Chondrocyte (in vitro differentiated cells): ENCODE results near the gene C13orf42. TPM values are rescaled to one million over a fixed set of nuclear protein-coding genes. Genes with fewer than 3 reads are reported as not detected.

Experiments
- DNase-seq: peaks from one replicate; pipeline ENCODE4 v3.0.0; 2021; ENCODE audit warnings: mixed read lengths, low spot score
- H3K27ac Mint-ChIP-seq: one replicate; pipeline ENCODE4 v1.8.0; 2021; ENCODE audit warnings: mild to moderate bottlenecking, moderate library complexity, mixed read lengths; ENCODE audit not compliant: unreplicated experiment
- H3K27me3 Mint-ChIP-seq: 2 replicates; pipeline ENCODE4 v1.8.0; 2021; ENCODE audit warnings: low read depth, mixed read lengths
- H3K36me3 Mint-ChIP-seq: 2 replicates; pipeline ENCODE4 v1.8.0; 2021; ENCODE audit warnings: low read depth, mixed read lengths
- H3K4me1 Mint-ChIP-seq: 2 replicates; pipeline ENCODE4 v1.8.0; 2021; ENCODE audit warnings: low read depth, mild to moderate bottlenecking, mixed read lengths
- H3K4me3 Mint-ChIP-seq: one replicate; pipeline ENCODE4 v1.8.0; 2021; ENCODE audit warnings: mild to moderate bottlenecking, moderate library complexity, mixed read lengths; ENCODE audit not compliant: unreplicated experiment
- H3K9me3 Mint-ChIP-seq: 2 replicates; pipeline ENCODE4 v1.8.0; 2021; ENCODE audit warnings: low read depth, mixed read lengths
- total RNA-seq: library from RNA; stranded (reverse); gene quantifications from 3 replicates; pipeline ENCODE4 v1.2.1, GENCODE V29; 2021
- TF ChIP-seq, protein P1 (sequence below): fragments of 200-600 bp; sonication (generic); IDR thresholded peaks from 2 replicates; pipeline ENCODE4 v1.5.0; 2021; ENCODE audit warnings: antibody characterized with exemption, mild to moderate bottlenecking, moderate library complexity

Gene C13orf42
- total RNA-seq, 1 donor from 2014 or later: not detected

GRCh38 chr13:51136276-51136980 lies 25.4 kb upstream of the C13orf42 start:
- Mint-ChIP-seq H3K4me3 (no peak overlapping the region), H3K36me3 (no peaks in the 10 kb centered on the region), H3K9me3 (no peaks in the 10 kb centered on the region), H3K27me3 (peaks cover 16% of the 10 kb centered on the region), H3K27ac (no peak overlapping the region), H3K4me1 (peaks cover 5% of the 10 kb centered on the region)
- no peak for DNase-seq
- TF ChIP-seq, protein P1, sequence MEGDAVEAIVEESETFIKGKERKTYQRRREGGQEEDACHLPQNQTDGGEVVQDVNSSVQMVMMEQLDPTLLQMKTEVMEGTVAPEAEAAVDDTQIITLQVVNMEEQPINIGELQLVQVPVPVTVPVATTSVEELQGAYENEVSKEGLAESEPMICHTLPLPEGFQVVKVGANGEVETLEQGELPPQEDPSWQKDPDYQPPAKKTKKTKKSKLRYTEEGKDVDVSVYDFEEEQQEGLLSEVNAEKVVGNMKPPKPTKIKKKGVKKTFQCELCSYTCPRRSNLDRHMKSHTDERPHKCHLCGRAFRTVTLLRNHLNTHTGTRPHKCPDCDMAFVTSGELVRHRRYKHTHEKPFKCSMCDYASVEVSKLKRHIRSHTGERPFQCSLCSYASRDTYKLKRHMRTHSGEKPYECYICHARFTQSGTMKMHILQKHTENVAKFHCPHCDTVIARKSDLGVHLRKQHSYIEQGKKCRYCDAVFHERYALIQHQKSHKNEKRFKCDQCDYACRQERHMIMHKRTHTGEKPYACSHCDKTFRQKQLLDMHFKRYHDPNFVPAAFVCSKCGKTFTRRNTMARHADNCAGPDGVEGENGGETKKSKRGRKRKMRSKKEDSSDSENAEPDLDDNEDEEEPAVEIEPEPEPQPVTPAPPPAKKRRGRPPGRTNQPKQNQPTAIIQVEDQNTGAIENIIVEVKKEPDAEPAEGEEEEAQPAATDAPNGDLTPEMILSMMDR: no peak

- Mint-ChIP-seq H3K4me1 (peaks cover 5% of the 10 kb centered on the region), H3K27me3 (peaks cover 11% of the 10 kb centered on the region), H3K36me3 (peaks cover 2% of the 10 kb centered on the region), H3K4me3 (no peak overlapping the region), H3K9me3 (peaks cover 10% of the 10 kb centered on the region), H3K27ac (no peak overlapping the region)
- TF ChIP-seq, protein P1: no peak
- no peak for DNase-seq
Measured at GRCh38 chr13:51134763-51135365, 23.8 kb upstream of the C13orf42 start.

- Mint-ChIP-seq H3K9me3 (peaks cover 13% of the 10 kb centered on the region), H3K36me3 (peaks cover 2% of the 10 kb centered on the region)
- TF ChIP-seq, protein P1: no peak
Measured at GRCh38 chr13:51130348-51130747, 19.3 kb upstream of the C13orf42 start.

DNA sequence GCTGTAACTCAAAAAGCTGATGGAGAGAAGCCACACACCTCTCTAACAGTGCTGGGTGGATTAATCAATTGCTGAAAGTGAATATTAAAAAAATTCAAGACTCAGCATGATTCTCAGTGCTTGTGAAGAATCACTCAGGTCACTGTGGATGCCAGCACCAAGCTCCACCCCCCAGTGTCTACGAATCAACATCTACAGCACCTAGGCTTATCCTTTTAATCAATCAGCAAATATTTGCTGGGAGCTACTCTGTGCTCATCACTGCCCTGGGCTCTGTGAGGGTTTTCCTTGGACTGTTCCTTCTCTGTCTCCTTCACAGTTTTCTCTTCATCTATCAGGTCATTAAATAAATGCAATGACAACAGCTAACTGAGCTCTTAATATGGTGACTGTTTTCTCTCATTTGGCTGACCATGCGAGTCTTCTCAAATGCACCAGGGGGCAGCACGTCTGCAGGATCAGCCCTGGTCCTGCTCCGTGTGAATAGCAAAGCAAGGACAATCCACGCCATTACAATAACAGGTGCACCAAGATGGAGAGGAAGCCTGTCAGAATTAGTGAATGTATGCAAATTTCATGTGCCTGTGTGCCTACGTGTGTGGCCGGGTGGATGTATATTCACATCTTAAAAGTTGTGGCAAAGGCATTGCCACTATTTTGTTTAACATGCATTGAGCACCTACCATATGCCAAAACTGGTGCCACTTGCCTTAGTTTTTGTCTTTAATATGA lies 14.6 kb upstream of the C13orf42 start:
- Mint-ChIP-seq H3K27ac (no peak overlapping the region), H3K4me3 (no peak overlapping the region), H3K36me3 (peaks cover 2% of the 10 kb centered on the region), H3K27me3 (peaks cover 31% of the 10 kb centered on the region), H3K9me3 (peaks cover 10% of the 10 kb centered on the region), H3K4me1 (no peaks in the 10 kb centered on the region)
- TF ChIP-seq, protein P1: peak; percentile 87
- no peak for DNase-seq

More at GRCh38 chr13:51130348-51130747, 19.3 kb upstream of the C13orf42 start:
- H3K4me3 Mint-ChIP-seq: no peak overlapping the region
- H3K4me1 Mint-ChIP-seq: peaks cover 2% of the 10 kb centered on the region
- DNase-seq: no peak
- H3K27me3 Mint-ChIP-seq: peaks cover 3% of the 10 kb centered on the region
- no peak overlapping the region for H3K27ac Mint-ChIP-seq

DNA sequence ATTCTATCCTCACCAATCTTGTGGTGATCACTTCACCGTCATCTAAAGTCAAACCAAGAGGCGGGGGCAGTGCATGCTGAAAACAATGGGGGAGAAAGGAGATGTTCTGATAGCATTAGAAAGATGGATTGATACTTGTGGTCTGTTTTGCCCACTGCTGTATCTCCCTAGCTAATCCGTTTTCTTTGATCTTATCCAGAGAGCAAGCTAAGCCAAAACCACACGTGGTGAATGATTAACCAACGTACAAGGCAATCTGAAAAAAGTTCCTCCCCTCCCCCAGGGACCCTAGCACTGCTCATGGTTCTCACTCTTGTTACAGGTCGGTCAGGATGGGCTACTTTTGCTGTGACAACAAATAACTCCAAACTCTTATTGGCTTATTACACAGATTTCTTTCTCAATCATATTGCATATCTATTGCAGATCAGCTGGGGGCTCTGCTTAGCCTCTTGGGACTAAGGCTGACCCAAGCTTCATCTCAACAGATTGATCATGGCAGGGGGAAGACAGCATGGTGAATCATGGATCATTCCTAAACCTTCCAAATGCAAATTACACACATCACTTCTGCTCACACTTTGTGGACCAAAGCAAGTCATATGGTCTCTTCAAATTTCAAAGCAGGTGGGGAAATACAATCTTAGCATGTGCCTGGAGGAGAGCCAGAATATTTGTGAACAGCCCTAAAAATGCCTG lies 11.9 kb upstream of the C13orf42 start:
- Mint-ChIP-seq H3K27me3 (peaks cover 34% of the 10 kb centered on the region), H3K4me1 (no peaks in the 10 kb centered on the region), H3K36me3 (no peaks in the 10 kb centered on the region), H3K27ac (no peak overlapping the region), H3K9me3 (peaks cover 4% of the 10 kb centered on the region), H3K4me3 (no peak overlapping the region)
- TF ChIP-seq, protein P1: no peak
- no peak for DNase-seq
